Osteocyte (in vitro differentiated cells): ENCODE data around the gene KRT33A. TPM values are rescaled to one million over a fixed set of nuclear protein-coding genes. Genes with fewer than 3 reads are reported as not detected.

ENCODE experiments used
- DNase-seq: peaks from one replicate; pipeline ENCODE4 v3.0.0; 2021; ENCODE audit warnings: mixed read lengths; ENCODE audit not compliant: unreplicated experiment; ENCODE audit errors: extremely low spot score
- H3K27ac Mint-ChIP-seq: one replicate; pipeline ENCODE4 v1.8.0; 2021; ENCODE audit warnings: mild to moderate bottlenecking, mixed read lengths; ENCODE audit not compliant: unreplicated experiment
- H3K27me3 Mint-ChIP-seq: one replicate; pipeline ENCODE4 v1.8.0; 2021; ENCODE audit warnings: mixed read lengths; ENCODE audit not compliant: unreplicated experiment
- H3K36me3 Mint-ChIP-seq: one replicate; pipeline ENCODE4 v1.8.0; 2021; ENCODE audit warnings: mixed read lengths; ENCODE audit not compliant: unreplicated experiment
- H3K4me1 Mint-ChIP-seq: one replicate; pipeline ENCODE4 v1.8.0; 2021; ENCODE audit warnings: mixed read lengths; ENCODE audit not compliant: unreplicated experiment
- H3K4me3 Mint-ChIP-seq: one replicate; pipeline ENCODE4 v1.8.0; 2021; ENCODE audit warnings: mild to moderate bottlenecking, moderate library complexity, mixed read lengths; ENCODE audit not compliant: unreplicated experiment
- H3K9me3 Mint-ChIP-seq: one replicate; pipeline ENCODE4 v1.8.0; 2021; ENCODE audit warnings: mixed read lengths; ENCODE audit not compliant: unreplicated experiment
- CTCF ChIP-seq: fragments of 200-600 bp; sonication (generic); IDR thresholded peaks from 2 replicates; pipeline ENCODE4 v1.5.0; 2021; ENCODE audit warnings: antibody characterized with exemption, mild to moderate bottlenecking, moderate library complexity
- total RNA-seq: library from RNA; stranded (reverse); gene quantifications from 2 replicates; pipeline ENCODE4 v1.2.1, GENCODE V29; 2021

The KRT33A gene
- total RNA-seq, 1 donor from 2014 or later: not detected

GRCh38 chr17:41308251-41308917 lies 42.2 kb downstream of the KRT33A start:
- no peak for DNase-seq

GRCh38 chr17:41307647-41308046 lies 43.0 kb downstream of the KRT33A start:
- Mint-ChIP-seq H3K4me3 (no peak overlapping the region), H3K9me3 (no peaks in the 10 kb centered on the region), H3K36me3 (no peaks in the 10 kb centered on the region), H3K27ac (no peak overlapping the region), H3K27me3 (no peaks in the 10 kb centered on the region), H3K4me1 (peaks cover 14% of the 10 kb centered on the region)
- TF ChIP-seq CTCF: no peak
- DNase-seq: no peak

More at GRCh38 chr17:41308251-41308917, 42.2 kb downstream of the KRT33A start:
- H3K36me3 Mint-ChIP-seq: no peaks in the 10 kb centered on the region
- TF ChIP-seq CTCF: no peak
- peaks cover 14% of the 10 kb centered on the region for H3K4me1 Mint-ChIP-seq
- no peaks in the 10 kb centered on the region for H3K9me3 Mint-ChIP-seq
- H3K27ac Mint-ChIP-seq: no peak overlapping the region
- no peak overlapping the region for H3K4me3 Mint-ChIP-seq
- H3K27me3 Mint-ChIP-seq: no peaks in the 10 kb centered on the region

- no peaks in the 10 kb centered on the region for H3K27me3 Mint-ChIP-seq
- no peaks in the 10 kb centered on the region for H3K36me3 Mint-ChIP-seq
- no peak for TF ChIP-seq CTCF
- no peak for DNase-seq
- H3K4me3 Mint-ChIP-seq: no peak overlapping the region
- H3K27ac Mint-ChIP-seq: no peak overlapping the region
- peaks cover 14% of the 10 kb centered on the region for H3K4me1 Mint-ChIP-seq
- no peaks in the 10 kb centered on the region for H3K9me3 Mint-ChIP-seq
Observed at GRCh38 chr17:41304091-41304490, 46.5 kb downstream of the KRT33A start.

- peaks cover 9% of the 10 kb centered on the region for H3K4me1 Mint-ChIP-seq
- TF ChIP-seq CTCF: no peak
- H3K27me3 Mint-ChIP-seq: no peaks in the 10 kb centered on the region
- no peaks in the 10 kb centered on the region for H3K36me3 Mint-ChIP-seq
- no peaks in the 10 kb centered on the region for H3K9me3 Mint-ChIP-seq
- DNase-seq: no peak
- no peak overlapping the region for H3K27ac Mint-ChIP-seq
- H3K4me3 Mint-ChIP-seq: no peak overlapping the region
Observed at GRCh38 chr17:41302981-41303380, 47.6 kb downstream of the KRT33A start.

- peaks cover under 1% of the 10 kb centered on the region for H3K4me1 Mint-ChIP-seq
- no peak for TF ChIP-seq CTCF
- H3K4me3 Mint-ChIP-seq: no peak within 1 kb of the TSS
- no peak within 1 kb of the TSS for H3K27ac Mint-ChIP-seq
- H3K27me3 Mint-ChIP-seq: no peaks in the 10 kb centered on the region
- H3K36me3 Mint-ChIP-seq: no peaks in the 10 kb centered on the region
- no peak for DNase-seq
- no peaks in the 10 kb centered on the region for H3K9me3 Mint-ChIP-seq
Observed at GRCh38 chr17:41301916-41302901, 48.4 kb downstream of the KRT33A start, which contains the start of gene KRTAP29-1. KRTAP29-1 (minus strand) TSS chr17:41302851; CDS start chr17:41302851, 0 bp downstream.
